Left colon (tissue), 2 donors: ENCODE results near the gene PRPF38B. TPM values are rescaled to one million over a fixed set of nuclear protein-coding genes. Genes with fewer than 3 reads are reported as not detected.
"Not testable (repeated sequence)": the region's sequence is repeated elsewhere in the genome, so short reads cannot be mapped to it uniquely, and the experiment has no call there.

Experiments used
- ATAC-seq: fragments of 200-7000 bp; cut with Tn5 transposase; one replicate; pipeline ENCODE4 v1.9.1; 2020; ENCODE audit warnings: mild to moderate bottlenecking, moderate library complexity
- DNase-seq, 2 donors: peaks; one replicate each; pipeline ENCODE4 v3.0.0-alpha.2; 2020
- intact Hi-C, 2 donors: fragments of 100-400 bp; cut with DNase I in 1 of 2; cut with micrococcal nuclease in 1 of 2; formaldehyde crosslinking; loops; one replicate each; pipeline versions ENCODE4 v1.11.2 to v1.14.0; 2022; cut with DNase I, micrococcal nuclease
- total RNA-seq, 2 donors: library from RNA; stranded (reverse); fragmentation: NEBNext Ultra II Directional; extraction: Animal tissue kit (Norgen Biotek cat#: 25700); gene quantifications; one replicate each; pipeline ENCODE4 v1.2.1, GENCODE V29; 2021
- donor health status: DM: no; HTN: no; CAD: no.
- donor health status: DM: yes; HTN: yes; CAD: no.

Gene PRPF38B
- total RNA-seq, 2 donors from 2014 or later: 25.5 to 31.0 TPM

GRCh38 chr1:108670131-108670773 lies 21.9 kb upstream of the PRPF38B start:
- ATAC-seq: no peak
- DNase-seq: no peak
- intact Hi-C loops: no loop called here

DNA sequence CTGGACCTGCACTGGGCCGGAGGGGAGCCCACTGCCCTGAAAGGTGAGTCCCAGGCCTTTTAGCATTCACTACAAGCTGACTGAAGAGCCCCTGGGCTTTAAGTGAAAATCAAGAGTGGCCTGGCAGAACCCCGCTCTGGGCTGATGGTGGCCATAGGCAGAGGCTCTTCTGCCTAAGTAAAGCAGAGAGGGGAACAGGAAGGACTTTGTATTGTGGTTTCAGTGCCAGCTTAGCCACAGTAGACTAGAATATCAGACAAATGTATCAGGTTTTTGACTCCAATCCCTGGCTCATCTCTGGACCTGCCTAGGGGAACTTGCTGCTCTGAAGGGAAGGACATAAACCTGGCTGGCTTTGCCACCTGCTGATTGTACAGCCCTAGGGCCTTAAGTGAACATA lies 21.0 kb upstream of the PRPF38B start:
- intact Hi-C loops: no loop called here
- DNase-seq (no peak), ATAC-seq (no peak)

DNA sequence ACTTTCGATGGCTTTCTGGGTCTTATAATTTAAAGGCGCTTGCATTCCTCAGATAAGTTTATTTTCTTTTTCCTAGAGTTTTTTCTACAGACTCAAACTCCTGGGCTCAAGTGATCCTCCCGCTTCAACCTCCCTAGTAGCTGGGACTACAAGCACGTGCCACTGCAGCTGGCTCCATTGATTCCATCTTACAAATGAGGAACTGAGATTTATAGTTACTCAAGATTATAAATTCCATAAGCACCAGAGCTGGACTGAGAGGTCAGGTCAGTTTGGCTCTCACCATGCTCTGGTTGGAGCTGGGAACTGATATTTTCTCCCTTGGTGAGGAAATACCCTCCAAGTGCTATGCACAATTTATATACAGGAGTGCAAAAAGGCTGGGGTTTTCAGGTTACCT lies 13.4 kb upstream of the PRPF38B start:
- ATAC-seq (no peak), DNase-seq (no peak)
- intact Hi-C loops: no loop called here

DNA sequence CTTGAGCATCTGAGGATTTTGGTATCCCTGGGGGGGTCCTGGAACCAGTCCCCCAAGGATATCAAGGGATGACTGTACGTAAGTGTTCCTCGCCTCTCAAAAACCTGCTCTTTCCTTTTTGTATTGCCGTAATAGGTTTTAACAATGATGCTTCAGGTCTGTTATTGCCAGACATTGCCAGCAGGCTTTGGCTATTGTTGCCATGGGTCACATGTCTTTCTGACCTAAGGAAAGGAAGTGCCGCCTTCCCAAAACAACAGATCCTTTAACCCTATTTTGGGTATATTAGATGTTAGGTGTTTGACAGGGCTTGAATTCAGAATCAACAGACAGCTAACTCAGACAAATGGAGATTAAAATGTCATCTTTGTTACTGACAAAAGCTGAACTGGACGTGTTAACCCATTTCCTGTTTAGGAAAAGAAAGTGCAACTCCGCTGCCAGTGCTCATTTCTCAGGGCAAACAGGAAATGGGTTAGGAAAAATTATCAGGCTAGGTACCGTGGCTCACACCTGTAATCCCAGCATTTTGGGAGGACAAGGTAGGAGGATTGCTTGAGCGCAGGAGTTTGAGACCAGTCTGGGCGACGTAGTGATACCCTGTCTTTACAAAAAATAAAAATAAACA lies 12.4 kb upstream of the PRPF38B start:
- ATAC-seq (no peak), DNase-seq (no peak)
- intact Hi-C loops: no loop called here

DNA sequence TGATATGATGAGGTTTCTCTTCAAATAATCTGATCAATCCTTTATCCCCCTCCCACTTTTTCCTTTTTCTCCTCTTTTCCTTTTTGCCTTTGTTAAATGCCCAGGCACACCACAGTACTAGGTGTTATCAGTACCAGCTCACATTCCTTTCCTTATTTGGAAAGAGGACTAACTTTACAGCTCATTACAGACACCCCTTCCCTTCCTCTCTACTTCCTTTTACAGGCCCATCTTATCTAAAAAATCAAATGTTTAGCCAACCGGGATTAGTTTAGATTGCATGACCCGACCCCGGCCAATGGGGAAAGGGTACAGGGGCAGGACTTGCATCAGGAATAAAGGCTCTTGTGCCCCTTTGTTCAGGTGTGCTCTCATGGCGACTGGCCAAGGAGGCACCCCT lies 10.4 kb upstream of the PRPF38B start:
- DNase-seq, intact Hi-C loops, ATAC-seq: not testable (repeated sequence)

DNA sequence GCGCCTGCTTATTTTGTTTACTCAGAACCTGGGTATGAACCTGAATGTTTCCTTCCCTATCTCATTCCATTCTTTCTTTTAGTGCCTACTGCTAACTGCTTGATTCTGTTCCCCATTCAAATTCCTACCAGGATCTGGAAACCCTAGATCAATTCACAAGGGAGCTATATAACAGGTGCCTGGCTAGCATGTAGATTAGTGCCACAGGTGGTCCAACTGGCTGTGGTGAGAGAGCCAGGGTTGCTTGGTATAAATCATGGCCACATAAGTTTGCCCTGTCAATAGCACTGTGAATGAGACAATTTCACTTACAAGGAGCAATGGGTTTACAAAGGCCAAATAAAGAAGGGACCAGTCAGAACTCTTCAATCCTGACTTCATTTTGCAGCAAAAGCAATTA lies 6.6 kb upstream of the PRPF38B start:
- DNase-seq: no peak
- intact Hi-C loops: no loop called here
- no peak for ATAC-seq

GRCh38 chr1:108686614-108687313 lies 5.3 kb upstream of the PRPF38B start:
- ATAC-seq: no peak
- no peak for DNase-seq
- intact Hi-C loops: no loop called here

DNA sequence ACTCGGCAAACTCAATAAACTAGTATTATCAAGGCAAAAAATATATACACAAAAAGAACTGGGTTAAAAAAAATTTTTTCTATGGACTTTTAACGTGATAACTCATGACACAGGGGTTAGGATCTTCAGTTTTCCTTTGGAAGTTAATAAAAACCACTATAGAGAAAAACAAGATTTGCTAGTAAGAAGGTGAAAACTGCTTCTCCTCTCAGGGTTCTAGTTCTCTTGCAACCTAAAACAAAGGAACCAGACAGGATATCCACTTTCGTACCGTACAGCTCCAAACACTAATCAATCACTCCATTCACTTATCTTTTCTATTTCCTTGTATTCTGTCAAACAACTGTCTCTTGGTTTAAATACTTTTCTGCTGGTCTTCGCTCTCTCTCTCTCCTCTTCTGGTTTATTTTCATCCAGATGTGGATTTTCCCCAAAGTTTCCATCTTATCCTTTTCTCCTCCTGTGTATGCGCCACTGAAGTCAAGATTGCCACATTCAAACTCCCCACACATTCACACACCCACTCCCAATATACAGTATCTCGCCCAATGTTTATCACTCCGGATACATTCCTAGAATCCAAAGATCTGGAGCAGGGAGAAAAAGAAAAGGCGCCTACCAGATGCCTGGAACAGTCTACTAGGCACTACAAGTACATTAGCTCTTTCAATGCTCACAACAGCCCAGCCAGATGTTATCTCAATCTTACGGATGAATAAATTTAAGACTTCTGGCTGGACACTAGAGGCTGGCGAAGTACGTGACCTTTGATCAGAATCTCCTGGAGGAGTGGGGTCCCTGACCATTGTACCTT lies 775 bp upstream of the PRPF38B start:
- intact Hi-C loops: no loop called here
- DNase-seq (no peak), ATAC-seq (peak; percentile 20)

DNA sequence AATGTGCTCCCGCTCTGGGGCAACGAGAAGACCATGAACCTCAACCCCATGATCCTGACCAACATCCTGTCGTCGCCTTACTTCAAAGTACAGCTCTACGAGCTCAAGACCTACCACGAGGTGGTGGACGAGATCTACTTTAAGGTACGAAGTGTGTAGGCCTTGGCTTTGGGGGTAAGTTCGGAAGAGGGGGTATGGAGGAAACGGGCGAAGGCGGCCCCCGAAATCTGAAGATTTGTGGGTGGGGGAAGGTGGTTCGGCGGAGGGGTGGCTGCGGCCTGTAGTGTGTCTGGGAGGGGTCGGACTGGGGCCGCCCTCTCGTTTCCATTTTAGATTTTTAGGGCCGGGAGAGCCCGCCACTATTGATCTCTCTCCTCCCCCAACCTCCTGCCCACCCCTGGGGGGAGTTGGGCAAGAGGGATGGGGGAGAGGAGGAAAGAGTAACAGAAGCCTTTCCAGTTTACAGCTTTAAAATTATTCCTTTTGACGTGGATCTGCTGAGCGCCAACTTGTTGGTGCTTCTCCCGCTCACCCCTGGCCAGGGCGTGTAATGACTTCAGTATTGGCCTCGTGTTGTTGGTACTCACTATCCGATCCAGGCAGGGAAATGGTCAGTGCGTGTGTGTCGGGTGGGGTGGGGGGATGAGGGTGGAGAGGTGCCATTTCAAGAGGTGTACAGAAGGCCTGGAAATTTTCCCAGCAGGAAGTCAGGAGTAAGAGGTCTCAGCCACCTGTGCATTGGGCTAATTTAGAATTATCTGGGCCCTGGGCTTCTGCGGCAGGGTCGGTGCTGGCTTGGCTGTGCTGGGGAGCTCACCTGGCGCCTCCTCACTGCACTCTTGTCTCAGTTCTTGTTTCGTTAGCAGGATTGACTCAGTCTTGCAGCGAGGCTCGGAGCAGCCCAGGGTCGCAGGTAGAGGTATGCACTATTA lies 880 bp downstream of the PRPF38B start:
- DNase-seq: peak; percentile 67 to 68
- ATAC-seq: peak; percentile 72
- intact Hi-C loops: no loop called here

- no peak for ATAC-seq
- intact Hi-C loops: no loop called here
- no peak for DNase-seq
Measured at GRCh38 chr1:108695535-108695934, 3.4 kb downstream of the PRPF38B start.

DNA sequence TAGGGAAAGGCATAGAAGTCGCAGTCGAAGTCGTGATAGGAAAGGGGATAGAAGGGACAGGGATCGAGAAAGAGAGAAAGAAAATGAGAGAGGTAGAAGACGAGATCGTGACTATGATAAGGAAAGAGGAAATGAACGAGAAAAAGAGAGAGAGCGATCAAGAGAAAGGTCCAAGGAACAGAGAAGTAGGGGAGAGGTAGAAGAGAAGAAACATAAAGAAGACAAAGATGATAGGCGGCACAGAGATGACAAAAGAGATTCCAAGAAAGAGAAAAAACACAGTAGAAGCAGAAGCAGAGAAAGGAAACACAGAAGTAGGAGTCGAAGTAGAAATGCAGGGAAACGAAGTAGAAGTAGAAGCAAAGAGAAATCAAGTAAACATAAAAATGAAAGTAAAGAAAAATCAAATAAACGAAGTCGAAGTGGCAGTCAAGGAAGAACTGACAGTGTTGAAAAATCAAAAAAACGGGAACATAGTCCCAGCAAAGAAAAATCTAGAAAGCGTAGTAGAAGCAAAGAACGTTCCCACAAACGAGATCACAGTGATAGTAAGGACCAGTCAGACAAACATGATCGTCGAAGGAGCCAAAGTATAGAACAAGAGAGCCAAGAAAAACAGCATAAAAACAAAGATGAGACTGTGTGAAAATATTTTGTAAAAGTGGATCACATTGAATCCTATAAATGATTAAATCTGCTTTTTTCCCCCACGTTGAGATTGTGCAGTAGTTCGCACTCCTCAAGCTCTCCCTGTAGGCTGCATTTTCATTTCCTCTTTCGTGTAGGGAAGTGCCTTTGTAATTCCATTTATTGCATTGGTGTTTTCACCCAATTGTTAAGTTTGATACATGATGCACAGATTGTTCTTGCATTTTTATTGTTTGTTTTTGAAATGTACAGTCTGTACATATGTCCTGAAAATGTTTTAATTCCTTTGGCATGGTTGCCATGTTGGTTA lies 7.5 kb downstream of the PRPF38B start:
- intact Hi-C loops: no loop called here
- no peak for DNase-seq
- no peak for ATAC-seq

DNA sequence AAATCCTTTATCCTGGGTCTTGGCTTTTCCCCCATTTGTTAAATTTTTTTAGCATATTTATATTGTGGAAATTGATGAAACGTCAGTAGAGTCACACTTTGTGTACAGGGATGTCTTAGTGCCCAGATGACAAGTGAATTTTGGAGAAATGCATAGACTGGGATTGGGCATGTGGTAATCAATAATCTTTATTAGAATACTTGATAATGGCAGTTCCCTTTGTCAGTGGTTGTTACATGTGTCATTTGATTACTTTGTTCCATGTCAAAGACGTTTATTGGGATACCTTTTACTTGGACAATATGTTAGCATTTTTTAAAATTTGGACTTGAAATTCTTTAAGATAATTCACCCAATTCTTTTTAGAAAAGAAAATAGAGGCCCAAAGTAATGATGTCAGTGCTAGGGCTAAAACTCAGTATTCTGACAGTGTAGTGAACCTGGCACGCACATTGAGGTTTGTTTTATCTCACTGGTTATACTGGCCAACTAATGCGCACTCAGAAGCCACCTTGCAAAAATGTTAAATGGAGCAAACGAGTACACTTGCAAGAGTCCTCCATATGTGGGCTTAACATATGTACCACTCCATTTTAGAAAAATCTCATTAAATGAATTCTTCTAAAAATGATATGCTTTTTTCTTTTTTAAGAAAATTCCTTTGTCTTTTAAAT lies 9.2 kb downstream of the PRPF38B start:
- no peak for DNase-seq
- ATAC-seq: no peak
- intact Hi-C loops: no loop called here

DNA sequence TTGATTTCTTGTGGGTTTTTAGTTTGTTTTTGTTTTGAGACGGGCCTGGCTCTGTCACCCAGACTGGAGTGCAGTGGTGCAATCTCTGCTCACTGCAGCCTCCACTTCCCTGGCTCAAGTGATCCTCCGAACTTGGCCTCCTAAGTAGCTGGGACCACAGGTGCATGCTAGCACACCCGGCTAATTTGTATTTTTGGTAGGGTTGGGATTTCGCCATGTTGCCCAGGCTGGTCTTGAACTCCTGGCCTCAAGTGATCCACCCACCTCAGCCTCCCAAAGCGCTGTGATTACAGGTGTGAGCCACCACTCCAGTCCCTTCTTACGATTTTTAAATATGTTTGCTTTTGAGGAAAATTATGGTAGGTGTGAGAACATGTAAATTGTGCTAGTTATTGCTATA lies 10.0 kb downstream of the PRPF38B start:
- DNase-seq, intact Hi-C loops, ATAC-seq: not testable (repeated sequence)

DNA sequence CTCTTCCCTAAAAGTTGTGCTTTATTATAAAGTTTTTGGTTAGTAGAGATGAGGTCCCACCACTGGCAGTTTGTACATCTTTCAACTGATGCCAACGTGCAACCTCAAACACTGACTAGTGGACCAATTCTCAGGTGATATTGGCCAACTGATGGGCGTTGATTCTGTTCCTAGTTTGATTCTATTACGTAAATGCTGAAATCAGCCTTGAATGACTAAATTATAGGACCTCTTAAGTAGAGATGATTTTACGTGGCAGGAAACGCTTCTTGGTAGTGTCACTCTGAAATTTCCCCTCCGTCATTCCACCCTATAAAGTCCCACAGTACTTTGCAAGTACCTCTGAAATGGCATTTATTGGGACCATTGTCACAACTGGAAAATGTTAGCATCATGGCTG lies 11.8 kb downstream of the PRPF38B start:
- intact Hi-C loops: no loop called here
- DNase-seq (no peak), ATAC-seq (no peak)

DNA sequence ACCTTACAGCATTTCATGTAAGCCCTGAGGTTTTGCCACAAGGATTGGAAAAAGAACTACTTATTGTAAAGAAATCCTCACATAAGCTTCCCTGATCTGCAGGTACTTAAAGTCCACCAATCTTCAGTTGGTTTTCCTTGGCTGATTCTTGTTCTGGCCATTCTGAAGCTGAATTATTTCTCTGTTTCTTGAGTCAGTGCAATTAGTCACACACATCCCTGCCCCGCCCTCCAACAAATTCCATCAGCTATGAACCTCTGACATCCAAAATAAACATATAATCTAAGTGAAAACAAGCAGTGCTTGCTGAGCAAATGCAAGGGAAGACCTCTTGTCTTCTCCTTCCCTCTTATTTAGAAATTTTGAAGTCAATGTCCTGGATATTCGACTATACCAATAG lies 12.4 kb downstream of the PRPF38B start:
- ATAC-seq (peak; percentile 15), DNase-seq (no peak)
- intact Hi-C loops: no loop called here

DNA sequence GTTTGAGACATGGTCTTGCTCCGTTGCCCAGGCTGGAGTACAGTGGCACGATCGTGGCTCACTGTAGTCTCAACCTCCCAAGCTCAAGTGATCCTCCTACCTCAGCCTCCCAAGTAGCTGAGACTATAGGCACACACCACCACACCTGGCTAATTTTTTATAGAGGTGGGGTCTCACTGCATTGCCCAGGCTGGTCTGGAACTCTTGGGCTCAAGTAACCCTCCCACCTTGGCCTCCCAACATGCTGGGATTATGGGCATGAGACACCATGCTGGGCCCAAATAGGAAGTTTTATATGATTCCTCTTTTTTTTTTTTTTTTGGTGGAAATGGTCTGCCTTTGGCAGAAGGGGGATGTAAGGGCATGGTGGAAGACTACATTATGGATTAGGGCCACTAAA lies 14.5 kb downstream of the PRPF38B start:
- no peak for ATAC-seq
- intact Hi-C loops: no loop called here
- no peak for DNase-seq
